ENCODE results near the gene ATP6V0D1. TPM values are rescaled to one million over a fixed set of nuclear protein-coding genes. Genes with fewer than 3 reads are reported as not detected.
A peak's percentile ranks its signal among the peaks of the same experiment; 100 is the strongest.

The ATP6V0D1 gene
- total RNA-seq, 1 donor from 2014 or later: 143 TPM

GRCh38 chr16:67528222-67528869 is 47.4 kb upstream of the ATP6V0D1 start, which contains the start of gene RIPOR1:
Gene RIPOR1 (plus strand): TSS chr16:67528829. CDS start chr16:67538447, 9,618 bp downstream.
- intact Hi-C loops (cut with DNase I): loop anchor here (10.0 kb wide), 1 partner anchor 126 kb away; no protein-coding TSS in a partner anchor
- DNase-seq: peak; percentile 85
- peak; percentile 65 for ATAC-seq
- no peaks in the 10 kb centered on the region for H3K9me3 ChIP-seq
- H3K4me1 ChIP-seq: peaks cover 32% of the 10 kb centered on the region
- H3K4me3 ChIP-seq: peak within 1 kb of the TSS; percentile 66
- no peaks in the 10 kb centered on the region for H3K36me3 ChIP-seq
- H3K27me3 ChIP-seq: no peaks in the 10 kb centered on the region
- H3K27ac ChIP-seq: peak within 1 kb of the TSS; percentile 88
- no peak for TF ChIP-seq CTCF (IDR thresholded peaks at IDR 0.05)

- no peak for DNase-seq
- no peak for TF ChIP-seq CTCF (IDR thresholded peaks at IDR 0.05)
- intact Hi-C loops (cut with DNase I): loop anchor here (10.0 kb wide), 1 partner anchor 129 kb away; no protein-coding TSS in a partner anchor
- peaks cover 26% of the 10 kb centered on the region for H3K4me1 ChIP-seq
- no peaks in the 10 kb centered on the region for H3K9me3 ChIP-seq
- H3K4me3 ChIP-seq: no peak overlapping the region
- H3K27ac ChIP-seq: no peak overlapping the region
- no peaks in the 10 kb centered on the region for H3K27me3 ChIP-seq
- ATAC-seq: no peak
- H3K36me3 ChIP-seq: no peaks in the 10 kb centered on the region
Observed at GRCh38 chr16:67526149-67526791, 45.3 kb upstream of the ATP6V0D1 start.

- intact Hi-C loops (cut with DNase I): loop anchor here (10.0 kb wide), 1 partner anchor 129 kb away; no protein-coding TSS in a partner anchor
- H3K27ac ChIP-seq: no peak overlapping the region
- DNase-seq (no peak), ATAC-seq (no peak)
- no peak for TF ChIP-seq CTCF (IDR thresholded peaks at IDR 0.05)
- no peaks in the 10 kb centered on the region for H3K9me3 ChIP-seq
- no peaks in the 10 kb centered on the region for H3K36me3 ChIP-seq
- peaks cover 17% of the 10 kb centered on the region for H3K4me1 ChIP-seq
- no peak overlapping the region for H3K4me3 ChIP-seq
- H3K27me3 ChIP-seq: no peaks in the 10 kb centered on the region
Observed at GRCh38 chr16:67525176-67525860, 44.4 kb upstream of the ATP6V0D1 start.

- peak overlapping the region; percentile 86 for H3K27ac ChIP-seq
Observed at GRCh38 chr16:67521095-67521804, 40.3 kb upstream of the ATP6V0D1 start.

More at GRCh38 chr16:67521095-67521804, 40.3 kb upstream of the ATP6V0D1 start:
- Histone ChIP-seq H3K27me3 (no peaks in the 10 kb centered on the region), H3K9me3 (no peaks in the 10 kb centered on the region), H3K4me1 (peaks cover 4% of the 10 kb centered on the region), H3K36me3 (no peaks in the 10 kb centered on the region), H3K4me3 (peak overlapping the region; percentile 47)
- DNase-seq (peak; percentile 95), ATAC-seq (peak; percentile 96)
- TF ChIP-seq CTCF (IDR thresholded peaks at IDR 0.05): peak; percentile 75
- intact Hi-C loops (cut with DNase I): loop anchor here (10.0 kb wide), 1 partner anchor 134 kb away; no protein-coding TSS in a partner anchor

All from upper lobe of right lung (tissue), 1 donor.